ENCODE measurements around the gene RNF31. TPM values are rescaled to one million over a fixed set of nuclear protein-coding genes. Genes with fewer than 3 reads are reported as not detected.

Gene RNF31
- total and polyA plus RNA-seq, 2 of the 13 experiments (the other 11 are each of a cell fraction or from before 2014, with no cell fraction given): 48.2 to 86.8 TPM

GRCh38 chr14:24135834-24136683 is 11.2 kb upstream of the RNF31 start, which contains the start of gene PSME1 (continued):
- TF ChIP-seq ZSCAN29 (CRISPR knock-in tag; conservative IDR thresholded peaks at IDR 0.05) (peak; percentile 35; the same call in 1 of the 2 replicates), GZF1 (CRISPR knock-in tag; IDR thresholded peaks at IDR 0.05) (0 out of 2 replicates have a peak, but pooled peaks have one; percentile 16), MXD4 (CRISPR knock-in tag; IDR thresholded peaks at IDR 0.05) (peak; percentile 98), ZSCAN9 (CRISPR knock-in tag; IDR thresholded peaks at IDR 0.05; ENCODE audit: borderline replicate concordance) (0 out of 2 replicates have a peak, but pooled peaks have one; percentile 71), HDAC6 (IDR thresholded peaks at IDR 0.05; ENCODE audit: low read depth, low read length) (no peak), RXRA (CRISPR knock-in tag; IDR thresholded peaks at IDR 0.05) (peak; percentile 60; the same call in 1 of the 2 replicates), ZMAT5 (CRISPR knock-in tag; IDR thresholded peaks at IDR 0.05; ENCODE audit: borderline replicate concordance, low read depth) (no peak), MAFF (IDR thresholded peaks at IDR 0.05; ENCODE audit: low read depth, low read length) (no peak), ZSCAN31 (CRISPR knock-in tag; IDR thresholded peaks at IDR 0.05; ENCODE audit: low read depth) (peak; percentile 61), REL (CRISPR knock-in tag; conservative IDR thresholded peaks at IDR 0.05) (no peak), ZNF773 (CRISPR knock-in tag; IDR thresholded peaks at IDR 0.05; ENCODE audit: borderline replicate concordance) (peak; percentile 86; the same call in 1 of the 2 replicates), FUBP1 (CRISPR knock-in tag; IDR thresholded peaks at IDR 0.05; ENCODE audit: borderline replicate concordance) (no peak), KDM5A (IDR thresholded peaks at IDR 0.05; ENCODE audit: borderline replicate concordance, low read length) (peak; percentile 87), ZBTB21 (CRISPR knock-in tag; IDR thresholded peaks at IDR 0.05) (no peak), MIER3 (CRISPR knock-in tag; IDR thresholded peaks at IDR 0.05; ENCODE audit: borderline replicate concordance) (no peak; the same call in 1 of the 2 replicates), ZNF430 (CRISPR knock-in tag; IDR thresholded peaks at IDR 0.05) (no peak), SPEN (CRISPR knock-in tag; IDR thresholded peaks at IDR 0.05; ENCODE audit: low read depth) (peak; percentile 70), GFI1 (CRISPR knock-in tag; IDR thresholded peaks at IDR 0.05; ENCODE audit: borderline replicate concordance) (no peak), ZNF414 (CRISPR knock-in tag; IDR thresholded peaks at IDR 0.05) (no peak), BRF2 (CRISPR knock-in tag; IDR thresholded peaks at IDR 0.05) (peak; percentile 72; the same call in 1 of the 2 replicates), PCBP1 (IDR thresholded peaks at IDR 0.05; ENCODE audit: borderline replicate concordance, low read depth, low read length) (no peak), SIN3A (IDR thresholded peaks at IDR 0.05; ENCODE audit: borderline replicate concordance, low read depth, low read length) (peak; percentile 73; the same call in 1 of the 2 replicates), ZNF335 (CRISPR knock-in tag; IDR thresholded peaks at IDR 0.05) (peak; percentile 80), ZMYM4 (CRISPR knock-in tag; IDR thresholded peaks at IDR 0.05) (no peak), SOX13 (IDR thresholded peaks at IDR 0.05) (0 out of 2 replicates have a peak, but pooled peaks have one; percentile 32), SOX13 (CRISPR knock-in tag; conservative IDR thresholded peaks at IDR 0.05 in 1 of 2, IDR thresholded peaks at IDR 0.05 in 1 of 2) (peak in 1 of 2 experiments; percentile 63; a peak in 1 of 4 replicates)

Data from HepG2 (cell line).